SU-DHL-6 (cell line): ENCODE results near the gene BRD1.

Source experiments
- H2AFZ ChIP-seq: fragments of 200-600 bp; sonication (generic); 2 replicates; pipeline ENCODE4 v1.6.1; 2014; ENCODE audit warnings: low read depth, mild to moderate bottlenecking, moderate library complexity, mixed read lengths, antibody characterized with exemption, low read length; ENCODE audit not compliant: severe bottlenecking
- H3F3A ChIP-seq: fragments of 200-600 bp; shearing (Covaris generic); 2 replicates; pipeline ENCODE4 v1.6.0; 2016; ENCODE audit warnings: antibody characterized with exemption, mild to moderate bottlenecking; ENCODE audit not compliant: insufficient read depth
- H3K27ac ChIP-seq: fragments of 200-600 bp; sonication (generic); 2 replicates; pipeline ENCODE4 v1.5.1; 2016; ENCODE audit warnings: low read depth, mild to moderate bottlenecking, low read length, moderate library complexity, mixed read lengths
- H3K27me3 ChIP-seq: fragments of 200-600 bp; sonication (generic), shearing (Covaris generic); 2 replicates; pipeline ENCODE4 v1.6.0; 2014; ENCODE audit warnings: mild to moderate bottlenecking, low read length
- H3K36me3 ChIP-seq: fragments of 200-600 bp; sonication (generic); 2 replicates; pipeline ENCODE4 v1.6.1; 2014; ENCODE audit warnings: mild to moderate bottlenecking, low read length, mixed read lengths
- H3K4me2 ChIP-seq: fragments of 300-600, 200-600 bp; shearing (Covaris generic), sonication (generic); 2 replicates; pipeline ENCODE4 v1.6.0; 2014; ENCODE audit warnings: low read length, low read depth, mild to moderate bottlenecking; ENCODE audit not compliant: poor library complexity, severe bottlenecking
- H3K4me3 ChIP-seq: fragments of 200-600 bp; sonication (generic); 2 replicates; pipeline ENCODE4 v1.5.1; 2014; ENCODE audit warnings: antibody characterized with exemption, low read length, mild to moderate bottlenecking, mixed read lengths; ENCODE audit not compliant: insufficient read depth, poor library complexity, severe bottlenecking
- H3K79me2 ChIP-seq: fragments of 200-600 bp; sonication (generic); 2 replicates; pipeline ENCODE4 v1.6.1; 2014; ENCODE audit warnings: mild to moderate bottlenecking, low read length, moderate library complexity; ENCODE audit not compliant: insufficient read depth
- H3K9ac ChIP-seq: fragments of 200-600 bp; sonication (generic); 2 replicates; pipeline ENCODE4 v1.7.0; 2014; ENCODE audit warnings: mild to moderate bottlenecking, low read length
- H3K9me2 ChIP-seq: fragments of 200-600 bp; sonication (generic); replicated peaks from 2 replicates; pipeline ENCODE4 v1.6.1; 2014; ENCODE audit warnings: low read length; ENCODE audit not compliant: insufficient read depth
- H3K9me3 ChIP-seq: fragments of 200-600 bp; sonication (generic); 2 replicates; pipeline ENCODE4 v1.6.1; 2014; ENCODE audit warnings: low read length, mixed read lengths; ENCODE audit not compliant: insufficient read depth
- H4K20me1 ChIP-seq: fragments of 200-600 bp; sonication (generic); 2 replicates; pipeline ENCODE4 v1.6.1; 2014; ENCODE audit warnings: low read depth, mild to moderate bottlenecking, antibody characterized with exemption, low read length, moderate library complexity, mixed read lengths
- CTCF ChIP-seq: fragments of 200-600 bp; sonication (generic); IDR thresholded peaks from one replicate; pipeline ENCODE4 v1.5.1; 2017; ENCODE audit warnings: antibody characterized with exemption, mild to moderate bottlenecking, low read length, moderate library complexity; ENCODE audit not compliant: insufficient read depth, poor library complexity, severe bottlenecking
- EZH2phosphoT487 ChIP-seq: fragments of 200-600 bp; sonication (generic), shearing (Covaris generic); conservative IDR thresholded peaks from 2 replicates; pipeline ENCODE4 v1.6.1; 2018; ENCODE audit warnings: mild to moderate bottlenecking, antibody characterized with exemption, low read length, moderate library complexity, mixed read lengths

Gene BRD1

GRCh38 chr22:49777569-49778249, 50.0 kb downstream of the BRD1 start:
- no peaks in the 10 kb centered on the region for H3K27me3 ChIP-seq
- H3K4me2 ChIP-seq, result no peak overlapping the region
- no peak for TF ChIP-seq CTCF
- no peak for TF ChIP-seq EZH2phosphoT487
- no peak overlapping the region for H3K9ac ChIP-seq
- no peaks in the 10 kb centered on the region for H3F3A ChIP-seq
- no peaks in the 10 kb centered on the region for H4K20me1 ChIP-seq
- no peak overlapping the region for H2AFZ ChIP-seq
- no peaks in the 10 kb centered on the region for H3K9me3 ChIP-seq
- no peaks in the 10 kb centered on the region for H3K36me3 ChIP-seq
- peaks cover 9% of the 10 kb centered on the region; the same call in 1 of the 2 replicates for H3K79me2 ChIP-seq
- no peak overlapping the region for H3K4me3 ChIP-seq
- no peak overlapping the region for H3K27ac ChIP-seq
- H3K9me2 ChIP-seq, result no peaks in the 10 kb centered on the region

- TF ChIP-seq CTCF, result no peak
- TF ChIP-seq EZH2phosphoT487, result no peak
- Histone ChIP-seq H3K4me3 (no peak overlapping the region), H3K36me3 (no peaks in the 10 kb centered on the region), H3K9me3 (no peaks in the 10 kb centered on the region), H3K27ac (no peak overlapping the region), H3K9ac (no peak overlapping the region), H4K20me1 (no peaks in the 10 kb centered on the region), H3K9me2 (no peaks in the 10 kb centered on the region), H3K79me2 (peaks cover 9% of the 10 kb centered on the region; the same call in 1 of the 2 replicates), H3F3A (no peaks in the 10 kb centered on the region), H3K27me3 (no peaks in the 10 kb centered on the region), H2AFZ (no peak overlapping the region), H3K4me2 (no peak overlapping the region)
Measured at GRCh38 chr22:49776891-49777290, 50.8 kb downstream of the BRD1 start.

- Histone ChIP-seq H2AFZ (no peak overlapping the region), H3K79me2 (peaks cover 6% of the 10 kb centered on the region; the same call in 1 of the 2 replicates), H3K27ac (no peak overlapping the region), H4K20me1 (no peaks in the 10 kb centered on the region), H3K9me3 (no peaks in the 10 kb centered on the region), H3K27me3 (no peaks in the 10 kb centered on the region), H3K9ac (no peak overlapping the region), H3K36me3 (no peaks in the 10 kb centered on the region), H3K9me2 (no peaks in the 10 kb centered on the region), H3F3A (no peaks in the 10 kb centered on the region), H3K4me2 (no peak overlapping the region), H3K4me3 (no peak overlapping the region)
- TF ChIP-seq EZH2phosphoT487 (no peak), CTCF (no peak)
Measured at GRCh38 chr22:49775867-49776511, 51.7 kb downstream of the BRD1 start.
